HL-60/S4 treated with phorbol 12-myristate 13-acetate at 8.2 ng/mL for 4 days and 3 days (cell line): Measurements from ENCODE around the gene KRT17.

Source experiments
- in situ Hi-C: fragments of 300-500 bp; cut with MboI; formaldehyde crosslinking; loops from 2 replicates; pipeline ENCODE4 v1.15.0; 2022; ENCODE audit warnings: low sequenced_read_pairs

Gene KRT17

GRCh38 chr17:41624208-41625101 is at the start of gene KRT17:
Gene KRT17 (minus strand): TSS chr17:41624575. CDS start chr17:41624509, 66 bp downstream.
- in situ Hi-C loops: no loop called here

GRCh38 chr17:41672153-41672552 is 47.8 kb upstream of the KRT17 start:
- in situ Hi-C loops: loop anchor here (25.0 kb wide), 1 partner anchor 760 kb away; no protein-coding TSS in a partner anchor

- in situ Hi-C loops: loop anchor here (25.0 kb wide), 1 partner anchor 755 kb away; no protein-coding TSS in a partner anchor
Measured at GRCh38 chr17:41667280-41668041, 43.1 kb upstream of the KRT17 start.

- in situ Hi-C loops: loop anchor here (25.0 kb wide), 1 partner anchor 754 kb away; no protein-coding TSS in a partner anchor
Measured at GRCh38 chr17:41666708-41667279, 42.4 kb upstream of the KRT17 start.

- in situ Hi-C loops: loop anchor here (25.0 kb wide), 1 partner anchor 754 kb away; no protein-coding TSS in a partner anchor
Measured at GRCh38 chr17:41666237-41666641, 41.9 kb upstream of the KRT17 start.

- in situ Hi-C loops: loop anchor here (25.0 kb wide), 1 partner anchor 753 kb away; no protein-coding TSS in a partner anchor
Measured at GRCh38 chr17:41665566-41666236, 41.3 kb upstream of the KRT17 start.

- in situ Hi-C loops: loop anchor here (25.0 kb wide), 1 partner anchor 753 kb away; no protein-coding TSS in a partner anchor
Measured at GRCh38 chr17:41664587-41665565, 40.5 kb upstream of the KRT17 start.

- in situ Hi-C loops: loop anchor here (25.0 kb wide), 1 partner anchor 752 kb away; no protein-coding TSS in a partner anchor
Measured at GRCh38 chr17:41664172-41664457, 39.7 kb upstream of the KRT17 start.

- in situ Hi-C loops: loop anchor here (25.0 kb wide), 1 partner anchor 751 kb away; no protein-coding TSS in a partner anchor
Measured at GRCh38 chr17:41663451-41664171, 39.2 kb upstream of the KRT17 start.

- in situ Hi-C loops: loop anchor here (25.0 kb wide), 1 partner anchor 748 kb away; no protein-coding TSS in a partner anchor
Measured at GRCh38 chr17:41660221-41660711, 35.9 kb upstream of the KRT17 start.

GRCh38 chr17:41659427-41660212 is 35.2 kb upstream of the KRT17 start:
- in situ Hi-C loops: loop anchor here (25.0 kb wide), 1 partner anchor 747 kb away; no protein-coding TSS in a partner anchor

GRCh38 chr17:41658846-41659245 is 34.5 kb upstream of the KRT17 start:
- in situ Hi-C loops: loop anchor here (25.0 kb wide), 1 partner anchor 747 kb away; no protein-coding TSS in a partner anchor

GRCh38 chr17:41657936-41658335 is 33.6 kb upstream of the KRT17 start:
- in situ Hi-C loops: loop anchor here (25.0 kb wide), 1 partner anchor 746 kb away; no protein-coding TSS in a partner anchor

GRCh38 chr17:41657176-41657754 is 32.9 kb upstream of the KRT17 start:
- in situ Hi-C loops: loop anchor here (25.0 kb wide), 1 partner anchor 745 kb away; no protein-coding TSS in a partner anchor

GRCh38 chr17:41656249-41657023 is 32.1 kb upstream of the KRT17 start:
- in situ Hi-C loops: loop anchor here (25.0 kb wide), 1 partner anchor 744 kb away; no protein-coding TSS in a partner anchor

- in situ Hi-C loops: loop anchor here (25.0 kb wide), 1 partner anchor 743 kb away; no protein-coding TSS in a partner anchor
Measured at GRCh38 chr17:41655611-41656111, 31.3 kb upstream of the KRT17 start.
